SH-SY5Y (cell line): ENCODE results near the gene PTPRM.

Source experiments
- GATA2 ChIP-seq: IDR thresholded peaks from 2 replicates; pipeline ENCODE4 v1.6.1; 2011; ENCODE audit warnings: mild to moderate bottlenecking, low read depth, low read length
- GATA3 ChIP-seq: IDR thresholded peaks from 2 replicates; pipeline ENCODE4 v1.6.1; 2011; ENCODE audit warnings: low read depth, mild to moderate bottlenecking, low read length, moderate library complexity

- TF ChIP-seq GATA3 (no peak), GATA2 (no peak)
Measured at GRCh38 chr18:7982216-7982615, 415.1 kb downstream of the PTPRM start.
